Stimulated activated CD8-positive, alpha-beta memory T cell treated with anti-CD3 and anti-CD28 coated beads, Interleukin-7, amount 100 ng/mL, for 1 hour (primary cell): Measurements from ENCODE around the gene AFMID.
"Not testable (repeated sequence)": the region's sequence is repeated elsewhere in the genome, so short reads cannot be mapped to it uniquely, and the experiment has no call there.

Source experiments
- DNase-seq, 2 donors: peaks; one replicate each; pipeline ENCODE4 v3.0.0-alpha.2; 2020; ENCODE audit warnings: low read depth in 2 of 2

AFMID gene

GRCh38 chr17:78186692-78187595 lies at the start of gene AFMID, which contains the start of gene TK1:
Gene AFMID, plus strand, starts transcription at chr17:78187362. Its CDS starts 9 bp downstream, at chr17:78187371.
Gene TK1, minus strand, starts transcription at chr17:78187052. Its CDS starts 58 bp downstream, at chr17:78186994.
- peak; percentile 53 to 58 for DNase-seq

- no peak for DNase-seq
These were observed 49.6 kb upstream of the AFMID start for GRCh38 chr17:78137392-78138203.

GRCh38 chr17:78138204-78139060 lies 48.7 kb upstream of the AFMID start:
- no peak for DNase-seq

GRCh38 chr17:78139861-78140168 lies 47.3 kb upstream of the AFMID start:
- not testable (repeated sequence) for DNase-seq

GRCh38 chr17:78140169-78141051 lies 46.8 kb upstream of the AFMID start:
- peak; percentile 73 to 80 for DNase-seq

- DNase-seq = no peak
These were observed 45.6 kb upstream of the AFMID start for GRCh38 chr17:78141437-78142118.

GRCh38 chr17:78142119-78142861 lies 44.9 kb upstream of the AFMID start:
- DNase-seq = no peak

- no peak for DNase-seq
These were observed 43.7 kb upstream of the AFMID start for GRCh38 chr17:78143214-78144146.

GRCh38 chr17:78144147-78144719 lies 42.9 kb upstream of the AFMID start:
- no peak for DNase-seq

GRCh38 chr17:78144736-78145641 lies 42.2 kb upstream of the AFMID start:
- no peak for DNase-seq

- no peak for DNase-seq
These were observed 40.7 kb upstream of the AFMID start for GRCh38 chr17:78146471-78146869.

GRCh38 chr17:78146881-78147280 lies 40.3 kb upstream of the AFMID start:
- no peak for DNase-seq

GRCh38 chr17:78147315-78147998 lies 39.7 kb upstream of the AFMID start:
- no peak for DNase-seq

- no peak for DNase-seq
These were observed 38.7 kb upstream of the AFMID start for GRCh38 chr17:78148286-78149016.

GRCh38 chr17:78151514-78152008 lies 35.6 kb upstream of the AFMID start:
- no peak for DNase-seq
